ENCODE results near the gene CEP57.

- no peak for TF ChIP-seq CTCF (IDR thresholded peaks at IDR 0.05)
- no peak for TF ChIP-seq POLR2A (IDR thresholded peaks at IDR 0.05)
Observed at GRCh38 chr11:95778699-95779098, 11.6 kb upstream of the CEP57 start.
